HG02852 (cell line): ENCODE data around the gene KLRC2.
A peak's percentile ranks its signal among the peaks of the same experiment; 100 is the strongest.
"Not testable (repeated sequence)": the region's sequence is repeated elsewhere in the genome, so short reads cannot be mapped to it uniquely, and the experiment has no call there.

Experiments used
- ATAC-seq: cut with Tn5 transposase; IDR thresholded peaks from one replicate; pipeline ENCODE4 v1.9.1; 2021; ENCODE audit warnings: mild to moderate bottlenecking, moderate library complexity; ENCODE audit not compliant: unreplicated experiment

KLRC2 gene

DNA sequence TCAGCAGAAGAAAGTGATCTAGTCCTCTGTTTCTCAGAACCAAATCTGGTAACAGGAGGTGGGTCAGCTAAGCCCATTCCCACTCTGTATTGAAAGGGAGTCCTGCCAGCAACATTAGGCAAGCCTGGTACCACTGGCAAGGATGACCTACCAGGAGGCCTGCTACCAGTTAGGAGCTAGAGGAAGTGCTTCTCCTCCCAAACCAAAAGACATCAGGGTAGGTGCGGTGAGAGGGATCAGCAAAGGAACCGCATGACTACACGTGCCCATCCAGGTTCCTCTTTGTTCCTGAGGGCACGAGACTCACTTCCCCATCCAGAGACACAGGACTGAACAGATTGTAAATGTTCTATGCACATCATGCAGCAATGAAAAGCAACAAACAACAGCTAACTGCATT is 29.1 kb downstream of the KLRC2 start:
- no peak for ATAC-seq

- ATAC-seq = no peak
Measured at GRCh38 chr12:10405294-10405693, 30.5 kb downstream of the KLRC2 start.

- ATAC-seq = no peak
Measured at GRCh38 chr12:10404798-10405197, 31.0 kb downstream of the KLRC2 start.

DNA sequence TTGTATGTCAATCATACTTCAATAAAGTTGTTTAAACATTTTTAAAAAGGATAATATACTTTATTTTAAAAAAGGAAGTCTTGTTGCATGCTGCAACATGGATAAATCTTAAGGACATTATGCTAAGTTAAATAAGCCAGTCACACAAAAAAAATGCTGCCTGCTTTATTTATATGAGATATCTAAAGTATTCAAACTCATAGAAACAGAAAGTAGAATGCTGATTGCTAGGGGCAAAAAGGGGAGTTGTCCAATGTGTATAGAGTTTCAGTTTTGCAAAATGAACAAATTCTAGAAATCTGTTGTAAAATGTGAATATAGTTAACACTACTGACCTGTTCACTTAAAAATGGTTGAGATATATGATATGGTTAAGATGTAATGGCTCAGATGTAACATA is 35.0 kb downstream of the KLRC2 start:
- ATAC-seq = no peak

DNA sequence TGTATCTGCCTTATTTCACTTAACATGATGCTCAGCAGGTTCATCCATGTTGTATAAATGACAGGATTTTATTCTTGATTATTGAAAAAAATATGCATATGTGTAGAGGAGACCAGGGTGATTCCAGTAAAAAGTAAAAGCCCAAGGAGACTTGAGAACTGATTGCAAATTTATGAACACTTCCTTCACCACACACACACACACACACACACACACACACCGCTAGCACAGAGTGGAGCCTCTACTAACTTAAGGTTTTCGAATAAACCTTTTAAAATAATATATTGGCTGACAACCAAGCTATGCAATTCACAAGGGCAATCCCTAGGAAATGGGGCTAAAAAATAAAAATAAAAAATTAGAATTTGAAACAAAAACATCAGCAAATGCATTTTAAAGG is 37.6 kb downstream of the KLRC2 start:
- ATAC-seq = no peak

GRCh38 chr12:10397296-10397695 is 38.5 kb downstream of the KLRC2 start:
- no peak for ATAC-seq

GRCh38 chr12:10396176-10396575 is 39.6 kb downstream of the KLRC2 start:
- not testable (repeated sequence) for ATAC-seq

DNA sequence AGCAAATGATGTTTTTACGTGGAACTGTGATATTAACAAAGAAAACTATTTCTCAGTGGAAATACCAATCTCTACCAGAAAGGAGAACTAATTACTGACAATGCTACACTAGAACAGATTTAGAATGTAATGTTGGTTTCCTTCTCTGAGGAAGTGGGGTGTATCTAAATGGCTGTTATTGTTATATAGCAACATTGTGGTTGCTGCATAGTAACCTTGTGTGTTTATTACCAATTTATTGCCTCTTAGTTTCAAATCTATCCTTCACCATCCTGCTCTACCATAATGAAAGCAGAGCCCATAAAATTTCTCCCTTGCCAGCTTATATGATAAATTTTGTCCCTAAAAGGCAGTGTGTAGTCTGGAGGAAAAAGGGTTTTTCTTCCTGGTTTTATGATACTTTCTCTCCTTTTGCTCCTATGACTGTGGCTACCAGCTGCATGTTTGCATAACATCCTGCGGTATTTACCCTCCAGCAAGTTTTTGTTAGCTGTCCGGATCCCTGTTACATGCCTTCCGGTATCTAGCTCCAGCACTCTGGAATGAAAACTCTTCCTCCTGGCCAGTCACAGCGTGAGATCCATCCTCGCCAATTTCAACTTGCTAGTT is 40.3 kb downstream of the KLRC2 start:
- peak; percentile 84 for ATAC-seq

- not testable (repeated sequence) for ATAC-seq
Measured at GRCh38 chr12:10394531-10395152, 41.2 kb downstream of the KLRC2 start.

- no peak for ATAC-seq
Measured at GRCh38 chr12:10393291-10393690, 42.5 kb downstream of the KLRC2 start.

GRCh38 chr12:10392394-10392930 is 43.3 kb downstream of the KLRC2 start:
- ATAC-seq = peak; percentile 57

GRCh38 chr12:10390991-10391390 is 44.8 kb downstream of the KLRC2 start:
- ATAC-seq = not testable (repeated sequence)

- no peak for ATAC-seq
Measured at GRCh38 chr12:10389904-10390303, 45.9 kb downstream of the KLRC2 start, which contains the start of gene KLRK1. Gene KLRK1, minus strand, starts transcription at chr12:10390041. Its CDS starts 1,231 bp downstream, at chr12:10388810.

GRCh38 chr12:10388624-10389413 is 47.0 kb downstream of the KLRC2 start:
- ATAC-seq = no peak

DNA sequence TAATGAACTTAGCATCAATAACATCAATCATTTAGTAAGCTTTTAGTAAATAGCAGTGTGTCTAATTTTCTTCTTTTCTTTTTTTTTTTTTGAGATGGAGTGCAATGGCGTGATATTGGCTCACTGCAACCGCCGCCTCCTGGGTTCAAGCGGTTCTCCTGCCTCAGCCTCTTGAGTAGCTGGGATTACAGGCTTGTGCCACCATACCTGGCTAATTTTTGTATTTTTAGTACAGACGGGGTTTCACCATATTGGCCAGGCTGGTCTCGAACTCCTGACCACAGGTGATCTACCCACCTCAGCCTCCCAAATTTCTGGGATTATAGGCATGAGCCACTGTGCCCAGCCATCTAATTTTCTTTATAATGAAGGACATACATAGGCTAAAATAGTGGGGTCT is 48.3 kb downstream of the KLRC2 start:
- ATAC-seq = not testable (repeated sequence)

DNA sequence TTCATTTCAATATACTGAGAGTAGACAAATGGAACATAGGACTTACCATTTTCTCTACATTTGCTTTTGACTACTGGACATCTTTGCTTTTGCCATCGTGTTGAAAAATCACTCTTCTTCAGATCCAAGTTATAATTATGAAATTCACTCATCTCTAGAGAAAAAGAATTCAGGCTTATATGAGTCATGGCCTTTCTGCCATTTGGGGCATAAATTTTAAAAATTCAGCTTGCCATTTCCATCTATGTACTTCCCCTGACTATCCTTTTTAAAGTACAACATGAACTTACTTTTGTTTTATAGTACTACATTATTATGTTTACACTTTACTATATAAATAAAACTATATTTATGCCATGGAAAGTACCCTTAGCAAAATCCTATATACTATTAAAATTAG is 49.0 kb downstream of the KLRC2 start:
- no peak for ATAC-seq

DNA sequence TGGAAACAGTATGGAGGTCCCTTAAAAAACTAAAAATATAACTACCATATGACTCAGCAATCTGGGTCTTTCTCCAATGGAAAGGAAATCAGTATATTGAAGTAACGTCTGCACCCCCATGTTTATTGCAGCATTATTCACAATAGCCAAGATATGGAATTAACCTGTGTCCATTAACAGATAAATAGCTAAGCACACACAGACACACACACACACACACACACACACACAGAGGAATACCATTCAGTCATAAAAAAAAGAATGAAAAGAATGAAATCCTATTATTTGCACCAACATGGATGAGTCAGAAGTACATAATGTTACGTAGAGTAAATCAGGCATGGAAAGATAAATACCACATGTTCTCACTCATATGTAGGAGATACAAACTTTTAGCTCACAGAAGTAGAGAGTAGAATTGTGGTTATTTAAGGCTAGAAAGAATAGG is 50.6 kb downstream of the KLRC2 start:
- ATAC-seq = no peak

DNA sequence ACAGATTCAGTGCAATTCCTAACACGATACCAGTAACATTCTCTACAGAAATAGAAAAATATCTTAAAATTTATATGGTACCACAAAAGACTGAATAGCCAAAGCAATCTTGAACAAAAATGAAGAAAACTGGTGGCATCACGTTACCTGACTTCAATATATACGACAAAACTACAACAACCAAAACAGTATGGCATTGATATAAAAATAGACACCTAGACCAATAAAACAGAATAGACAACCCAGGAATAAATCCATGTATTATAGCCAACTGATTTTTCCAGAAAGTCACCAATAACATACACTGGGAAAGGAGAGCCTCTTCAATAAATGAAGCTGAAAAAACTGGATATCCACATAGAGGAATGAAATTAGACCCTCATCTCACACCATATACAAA is 51.6 kb downstream of the KLRC2 start:
- no peak for ATAC-seq

GRCh38 chr12:10381928-10382628 is 53.7 kb downstream of the KLRC2 start:
- no peak for ATAC-seq
